ENCODE results near the gene LAD1.

The LAD1 gene

GRCh38 chr1:201419256-201419655 is 20.1 kb upstream of the LAD1 start:
- no peak for DNase-seq (ENCODE audit: low read depth in 2 of 2)

- no peak for DNase-seq (ENCODE audit: low read depth in 2 of 2)
Measured at GRCh38 chr1:201418461-201418860, 19.3 kb upstream of the LAD1 start.

GRCh38 chr1:201414051-201414738 is 15.1 kb upstream of the LAD1 start:
- no peak for DNase-seq (ENCODE audit: low read depth in 2 of 2)

GRCh38 chr1:201411292-201411691 is 12.2 kb upstream of the LAD1 start:
- DNase-seq (ENCODE audit: low read depth in 2 of 2): no peak

GRCh38 chr1:201409440-201409839 is 10.3 kb upstream of the LAD1 start:
- no peak for DNase-seq (ENCODE audit: low read depth in 2 of 2)

- no peak for DNase-seq (ENCODE audit: low read depth in 2 of 2)
Measured at GRCh38 chr1:201408834-201409200, 9.7 kb upstream of the LAD1 start.

GRCh38 chr1:201408176-201408833 is 9.2 kb upstream of the LAD1 start:
- DNase-seq (ENCODE audit: low read depth in 2 of 2): peak; percentile 26 to 28

GRCh38 chr1:201406831-201407406 is 7.8 kb upstream of the LAD1 start:
- DNase-seq (ENCODE audit: low read depth in 2 of 2): no peak

GRCh38 chr1:201405484-201405831 is 6.3 kb upstream of the LAD1 start:
- DNase-seq (ENCODE audit: low read depth in 2 of 2): no peak

GRCh38 chr1:201404722-201405483 is 5.8 kb upstream of the LAD1 start:
- no peak for DNase-seq (ENCODE audit: low read depth in 2 of 2)

GRCh38 chr1:201404055-201404454 is 4.9 kb upstream of the LAD1 start:
- no peak for DNase-seq (ENCODE audit: low read depth in 2 of 2)

- no peak for DNase-seq (ENCODE audit: low read depth in 2 of 2)
Measured at GRCh38 chr1:201403359-201403758, 4.2 kb upstream of the LAD1 start.

- DNase-seq (ENCODE audit: low read depth in 2 of 2): no peak
Measured at GRCh38 chr1:201401700-201402099, 2.6 kb upstream of the LAD1 start.

GRCh38 chr1:201400852-201401230 is 1.7 kb upstream of the LAD1 start:
- DNase-seq (ENCODE audit: low read depth in 2 of 2): no peak

- no peak for DNase-seq (ENCODE audit: low read depth in 2 of 2)
Measured at GRCh38 chr1:201400212-201400851, 1.2 kb upstream of the LAD1 start.

GRCh38 chr1:201399352-201400126 is 415 bp upstream of the LAD1 start:
- DNase-seq (ENCODE audit: low read depth in 2 of 2): no peak

- no peak for DNase-seq (ENCODE audit: low read depth in 2 of 2)
Measured at GRCh38 chr1:201397675-201398074, 1.4 kb downstream of the LAD1 start.

GRCh38 chr1:201396861-201397464 is 2.2 kb downstream of the LAD1 start:
- DNase-seq (ENCODE audit: low read depth in 2 of 2): no peak

- DNase-seq (ENCODE audit: low read depth in 2 of 2): no peak
Measured at GRCh38 chr1:201395936-201396335, 3.2 kb downstream of the LAD1 start.

GRCh38 chr1:201394591-201394990 is 4.5 kb downstream of the LAD1 start:
- DNase-seq (ENCODE audit: low read depth in 2 of 2): no peak

- no peak for DNase-seq (ENCODE audit: low read depth in 2 of 2)
Measured at GRCh38 chr1:201393076-201393475, 6.0 kb downstream of the LAD1 start.
